ENCODE data around the gene EFCC1.

EFCC1 gene

DNA sequence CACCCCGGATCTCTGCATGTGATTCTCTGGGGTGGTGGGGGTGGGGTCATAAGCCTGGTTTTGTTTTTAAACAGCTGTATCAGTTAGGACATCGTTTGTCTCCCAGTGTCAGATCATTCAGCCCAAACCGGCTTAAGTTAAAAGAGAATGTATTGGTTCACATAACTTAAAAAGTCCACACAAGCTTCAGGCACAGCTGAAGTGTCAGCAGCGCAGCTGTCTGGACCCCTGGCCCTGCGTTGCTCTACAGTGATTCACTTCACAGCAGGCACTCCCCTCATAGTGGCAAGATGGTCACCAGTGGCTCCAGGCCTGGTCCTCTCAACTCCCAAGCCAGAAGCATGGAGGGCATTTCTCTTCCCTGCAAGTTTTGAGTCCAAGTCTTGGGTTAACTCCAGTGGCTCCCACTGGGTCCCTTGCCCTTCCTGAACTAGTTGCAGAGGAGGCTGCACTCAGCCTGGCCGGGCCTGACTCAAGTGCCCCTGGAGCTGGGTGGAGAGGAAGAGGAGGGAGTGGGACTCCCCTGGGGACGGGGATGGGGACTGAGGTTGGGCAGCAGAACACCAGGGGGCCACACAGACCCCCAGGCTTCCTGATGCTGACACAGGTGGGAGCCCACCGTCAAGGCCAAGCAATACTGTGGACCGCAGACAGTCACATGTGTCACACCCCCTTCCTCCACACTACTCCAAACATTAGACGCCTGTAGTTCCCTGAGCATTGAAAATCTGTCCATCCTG is 30.5 kb downstream of the EFCC1 start:
- no peak for DNase-seq (ENCODE audit: low read depth in 2 of 2, low spot score in 1 of 2)

DNA sequence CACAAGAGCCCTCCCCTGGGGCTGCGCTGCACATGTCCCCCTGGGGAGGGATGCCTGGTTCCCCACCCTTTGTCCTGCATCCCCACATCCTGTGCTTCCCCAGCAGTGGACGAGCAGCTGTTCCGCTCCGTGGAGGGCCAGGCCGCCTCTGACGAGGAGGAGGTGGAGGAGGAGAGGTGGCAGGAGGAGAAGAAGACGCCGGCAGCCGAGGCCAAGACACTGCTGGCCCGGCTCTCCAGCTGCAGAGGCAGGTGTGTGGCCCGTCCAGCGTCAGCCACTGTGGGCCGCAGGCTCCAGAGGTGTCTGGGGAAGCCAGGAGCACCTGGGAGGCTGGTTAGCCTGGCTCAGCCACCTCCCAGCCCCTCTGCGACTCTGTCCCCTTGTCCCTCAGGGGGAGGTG is 31.6 kb downstream of the EFCC1 start:
- DNase-seq (ENCODE audit: low read depth in 2 of 2, low spot score in 1 of 2) = no peak

DNA sequence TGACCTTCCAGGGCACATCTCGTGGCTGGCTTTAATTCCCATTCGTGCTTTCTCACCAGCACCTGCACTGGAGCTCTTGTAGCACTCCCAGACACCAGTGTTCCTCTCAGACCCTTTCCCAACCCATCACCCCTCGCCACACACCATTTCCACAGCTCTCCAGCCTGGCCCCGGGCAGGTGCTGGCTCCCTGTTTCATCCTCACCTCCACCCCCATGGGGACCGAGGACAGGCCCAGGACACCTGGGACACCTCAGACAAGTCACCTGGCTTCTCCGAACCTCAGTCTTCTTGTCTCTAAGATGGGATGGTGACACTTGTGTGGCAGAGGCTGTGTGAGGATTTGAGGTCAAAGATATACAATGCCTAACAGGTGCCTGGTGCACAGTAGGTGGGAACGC is 32.0 kb downstream of the EFCC1 start:
- no peak for DNase-seq (ENCODE audit: low read depth in 2 of 2, low spot score in 1 of 2)

DNA sequence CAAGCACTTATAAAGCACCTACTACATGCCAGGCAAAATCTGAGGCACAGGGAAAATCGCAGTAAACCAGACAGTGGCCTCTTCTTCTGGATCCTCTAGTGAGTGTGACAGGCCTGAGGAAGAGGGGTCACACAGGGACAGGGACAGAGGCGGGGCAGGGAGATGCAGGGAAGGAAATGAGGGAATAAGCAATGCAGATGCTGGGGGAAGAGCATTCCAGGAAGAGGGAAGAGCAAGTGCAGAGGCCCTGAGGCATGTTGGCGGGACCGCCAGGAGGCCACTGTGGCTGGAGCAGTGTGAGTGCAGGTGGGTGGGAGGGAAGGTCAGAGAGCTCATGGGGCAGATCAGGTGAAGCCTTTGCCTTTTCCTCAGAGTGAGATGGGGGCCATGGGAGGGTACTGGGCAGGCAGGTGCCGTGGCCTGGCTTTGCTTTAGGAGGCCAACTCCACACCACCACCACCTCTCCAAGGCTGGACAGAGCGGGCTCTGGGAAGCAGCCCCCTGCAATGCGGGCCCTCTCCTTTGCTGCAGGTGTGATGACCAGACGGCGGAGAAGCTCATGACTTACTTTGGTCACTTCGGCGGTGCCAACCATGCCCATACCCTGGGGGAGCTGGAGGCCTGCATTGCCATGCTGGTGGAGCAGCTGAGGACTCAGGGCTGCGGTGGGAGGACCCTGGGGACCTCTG is 32.7 kb downstream of the EFCC1 start:
- no peak for DNase-seq (ENCODE audit: low read depth in 2 of 2, low spot score in 1 of 2)

DNA sequence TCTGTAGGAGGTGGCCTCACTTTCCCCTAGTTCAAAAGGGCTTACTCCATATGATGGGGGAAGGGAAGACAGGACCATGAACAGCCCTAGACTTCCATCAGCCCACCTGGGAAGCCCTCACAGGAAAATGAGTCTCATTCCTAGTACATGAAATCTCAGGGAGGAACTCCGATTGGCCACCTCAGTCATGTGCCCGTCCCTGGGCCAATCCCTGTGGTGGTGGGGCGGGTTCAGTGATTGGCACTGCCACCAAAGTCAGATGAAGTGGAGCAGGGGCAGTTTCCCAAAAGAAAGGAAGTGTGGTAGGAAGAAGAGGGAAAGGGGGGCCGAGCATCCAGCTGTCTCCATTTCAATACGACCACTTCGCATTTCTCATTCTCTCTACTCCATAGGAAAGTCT is 33.5 kb downstream of the EFCC1 start:
- no peak for DNase-seq (ENCODE audit: low read depth in 2 of 2, low spot score in 1 of 2)

DNA sequence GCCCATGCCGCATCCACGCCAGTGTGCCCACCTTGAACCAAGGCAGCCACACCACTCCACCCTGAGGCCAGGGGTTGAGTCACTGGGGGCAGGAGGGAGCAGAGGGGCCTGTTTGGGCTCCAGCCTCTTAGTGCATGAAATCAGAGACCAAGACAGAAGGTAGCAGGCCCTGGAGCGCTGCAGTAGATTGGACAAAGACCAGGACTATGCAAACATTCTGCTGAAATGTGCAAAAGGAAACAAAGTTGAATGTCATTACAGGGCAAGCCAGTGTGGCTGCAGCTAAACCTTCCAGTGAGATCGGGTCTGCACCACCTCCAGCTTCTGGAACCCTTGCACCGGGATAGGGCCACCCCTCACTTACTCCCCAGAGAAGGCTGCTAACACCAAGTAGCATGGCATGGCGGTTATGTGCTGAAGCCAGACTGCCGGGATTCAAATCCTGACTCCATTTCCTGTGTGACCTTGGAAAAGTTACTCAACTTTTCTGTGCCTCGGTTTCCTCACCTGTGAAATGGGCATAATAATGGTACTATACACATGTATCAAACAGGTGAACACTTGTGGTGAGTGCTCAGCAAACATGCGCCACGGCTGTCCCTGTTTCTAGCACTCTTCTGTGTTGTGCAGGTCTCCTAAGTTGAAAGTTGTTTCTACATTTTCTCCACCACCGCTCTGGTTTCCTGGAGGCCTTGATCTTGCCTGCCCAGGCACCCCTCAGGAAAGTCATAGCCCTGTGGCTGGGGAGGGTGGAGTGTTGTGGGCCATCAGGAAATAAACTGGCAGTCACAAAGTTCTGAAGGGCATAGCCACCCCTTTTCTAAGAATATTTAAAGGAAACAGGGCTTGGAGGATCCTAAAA is 34.5 kb downstream of the EFCC1 start:
- DNase-seq (ENCODE audit: low read depth in 2 of 2, low spot score in 1 of 2) = no peak

DNA sequence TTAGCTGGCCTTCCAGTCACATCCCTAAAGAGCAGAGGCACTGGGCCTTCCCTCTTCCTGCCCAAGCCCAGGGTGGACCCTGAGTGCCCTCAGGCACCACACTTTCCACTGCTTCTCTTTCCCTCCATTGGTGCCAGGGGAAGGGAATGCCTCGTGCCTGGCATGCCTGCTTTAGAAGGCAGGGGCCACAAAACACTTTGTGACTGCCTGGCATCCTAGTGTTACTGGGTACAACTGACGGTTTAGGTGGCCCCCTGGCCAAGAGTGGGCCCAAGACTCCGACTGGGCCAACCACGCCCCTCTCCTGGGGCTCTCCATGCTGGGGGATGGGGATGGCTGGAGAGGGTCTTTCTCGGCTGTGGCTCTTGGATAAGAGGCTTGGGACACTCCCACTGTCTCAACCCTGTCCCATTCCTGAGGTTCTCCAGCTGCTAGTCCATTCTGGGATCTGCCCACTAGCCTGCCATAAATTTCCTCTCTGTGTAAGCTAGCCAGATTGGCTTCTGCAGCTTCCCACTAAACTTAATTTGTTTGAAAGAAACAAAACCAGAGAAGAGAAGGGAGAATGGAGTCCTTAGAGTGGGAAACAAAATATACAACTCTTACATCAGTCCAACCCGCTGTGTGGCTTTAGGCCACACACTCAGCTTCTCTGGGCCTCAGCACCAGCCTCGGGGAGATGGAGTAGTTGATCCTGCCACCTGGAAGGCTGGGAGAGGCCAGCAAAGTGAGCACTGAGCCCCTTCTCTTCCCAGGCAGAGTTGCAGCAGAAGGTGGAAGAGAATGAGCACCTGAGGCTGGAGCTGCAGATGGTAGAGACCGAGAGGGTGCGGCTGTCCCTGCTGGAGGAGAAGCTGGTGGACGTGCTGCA is 35.4 kb downstream of the EFCC1 start:
- DNase-seq (ENCODE audit: low read depth in 2 of 2, low spot score in 1 of 2) = no peak

DNA sequence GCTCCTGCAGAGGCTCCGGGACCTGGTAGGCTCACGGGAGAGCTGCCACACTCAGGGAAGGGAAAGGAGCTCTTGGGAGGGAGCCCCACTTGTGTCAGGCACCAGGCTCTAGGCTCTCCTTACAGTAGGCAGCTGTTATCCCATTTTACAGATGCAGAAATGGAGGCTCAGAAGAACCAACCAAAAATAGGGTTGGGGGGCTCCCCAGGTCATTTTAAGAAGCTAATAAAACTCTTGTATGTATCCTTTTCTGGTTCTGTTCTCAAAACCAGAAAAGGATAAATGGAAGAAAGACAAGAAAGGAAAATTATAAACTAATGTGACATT is 36.0 kb downstream of the EFCC1 start:
- DNase-seq (ENCODE audit: low read depth in 2 of 2, low spot score in 1 of 2) = no peak

DNA sequence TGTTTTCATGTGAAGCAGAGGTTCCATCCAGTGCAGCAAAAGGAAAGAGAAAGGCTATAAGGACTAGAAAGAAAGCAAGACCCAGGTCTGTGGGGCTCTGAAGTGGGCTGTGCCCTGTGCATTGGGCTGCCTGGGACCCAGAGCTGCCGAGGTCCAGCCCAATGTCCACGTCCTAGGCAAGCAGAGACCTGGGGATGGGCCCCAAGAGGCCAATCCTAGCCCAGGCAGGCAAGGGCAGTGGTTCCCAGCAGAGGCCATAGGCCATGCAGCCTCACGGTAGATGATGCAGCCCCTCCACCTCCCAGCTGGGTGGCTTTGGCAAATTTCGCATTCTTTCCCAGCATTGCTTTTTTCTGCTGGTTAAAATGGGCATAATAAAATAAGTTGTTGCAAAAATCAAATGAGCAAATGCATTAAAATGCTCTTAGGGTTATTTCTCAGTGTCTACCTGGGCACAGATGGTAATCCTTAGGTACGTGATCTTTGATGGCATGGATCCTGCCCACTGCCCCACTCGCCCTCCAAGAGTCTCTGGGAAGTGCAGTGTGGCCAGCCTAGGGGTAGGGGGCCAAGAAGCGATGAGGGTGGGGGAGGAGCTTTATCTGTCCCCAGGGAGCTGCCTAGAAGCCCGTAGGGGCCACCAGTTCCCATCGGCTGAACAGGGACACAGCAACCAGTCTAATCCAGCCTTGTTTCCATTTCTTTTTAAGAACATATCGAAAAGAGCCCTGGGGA is 37.2 kb downstream of the EFCC1 start:
- DNase-seq (ENCODE audit: low read depth in 2 of 2, low spot score in 1 of 2) = no peak

DNA sequence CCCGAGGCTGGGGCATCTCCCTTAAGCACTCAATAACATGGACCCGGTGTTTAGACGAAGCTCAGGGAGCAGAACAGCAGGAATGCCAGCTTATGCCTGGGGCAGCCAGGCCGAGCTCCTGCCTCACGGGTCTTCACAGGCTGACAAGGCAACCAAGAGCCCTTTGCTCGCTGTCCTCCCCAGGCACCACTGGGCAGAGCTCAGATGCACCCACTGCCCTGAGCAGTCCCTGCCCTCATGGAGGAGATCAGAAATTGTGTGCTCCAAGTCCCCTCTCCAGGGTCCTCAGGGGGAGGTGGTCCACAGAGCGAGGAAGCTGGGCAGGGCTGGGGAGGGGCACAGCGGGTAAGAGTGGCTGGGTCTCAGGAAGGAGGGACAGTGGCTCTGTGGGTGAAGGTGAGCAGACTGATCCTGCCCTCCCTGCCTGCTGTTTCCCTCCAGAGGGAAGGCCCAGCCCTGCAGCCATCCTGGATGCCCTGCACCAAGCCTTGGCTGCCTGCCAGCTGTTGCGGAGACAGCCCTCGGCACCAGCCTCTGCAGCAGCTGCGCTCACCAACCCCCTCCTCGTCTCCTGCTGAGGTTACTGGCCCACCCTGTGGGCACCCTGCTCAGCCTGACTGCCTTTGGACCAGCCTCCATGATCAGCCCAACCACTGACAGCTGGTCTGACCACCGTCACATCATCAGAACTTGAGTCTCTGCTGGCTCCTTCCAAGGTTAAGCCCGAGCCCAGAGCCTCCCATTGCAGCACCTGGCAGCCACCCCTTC is 38.4 kb downstream of the EFCC1 start:
- DNase-seq (ENCODE audit: low read depth in 2 of 2, low spot score in 1 of 2) = no peak

DNA sequence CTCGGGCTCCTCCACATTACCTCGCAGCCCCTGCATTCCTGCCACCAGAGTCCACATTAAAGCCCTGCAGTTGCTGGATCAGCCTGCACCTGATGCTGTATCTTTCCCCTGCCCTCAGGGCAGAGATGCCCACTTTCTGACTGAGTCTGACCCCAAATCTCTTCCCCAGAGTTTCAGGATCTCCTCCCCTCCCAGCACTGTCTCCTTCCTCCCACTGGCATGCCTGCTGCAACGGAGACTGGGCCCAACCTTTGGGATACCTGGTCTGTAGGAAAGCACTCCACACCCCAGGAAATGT is 38.9 kb downstream of the EFCC1 start:
- DNase-seq (ENCODE audit: low read depth in 2 of 2, low spot score in 1 of 2) = no peak

DNA sequence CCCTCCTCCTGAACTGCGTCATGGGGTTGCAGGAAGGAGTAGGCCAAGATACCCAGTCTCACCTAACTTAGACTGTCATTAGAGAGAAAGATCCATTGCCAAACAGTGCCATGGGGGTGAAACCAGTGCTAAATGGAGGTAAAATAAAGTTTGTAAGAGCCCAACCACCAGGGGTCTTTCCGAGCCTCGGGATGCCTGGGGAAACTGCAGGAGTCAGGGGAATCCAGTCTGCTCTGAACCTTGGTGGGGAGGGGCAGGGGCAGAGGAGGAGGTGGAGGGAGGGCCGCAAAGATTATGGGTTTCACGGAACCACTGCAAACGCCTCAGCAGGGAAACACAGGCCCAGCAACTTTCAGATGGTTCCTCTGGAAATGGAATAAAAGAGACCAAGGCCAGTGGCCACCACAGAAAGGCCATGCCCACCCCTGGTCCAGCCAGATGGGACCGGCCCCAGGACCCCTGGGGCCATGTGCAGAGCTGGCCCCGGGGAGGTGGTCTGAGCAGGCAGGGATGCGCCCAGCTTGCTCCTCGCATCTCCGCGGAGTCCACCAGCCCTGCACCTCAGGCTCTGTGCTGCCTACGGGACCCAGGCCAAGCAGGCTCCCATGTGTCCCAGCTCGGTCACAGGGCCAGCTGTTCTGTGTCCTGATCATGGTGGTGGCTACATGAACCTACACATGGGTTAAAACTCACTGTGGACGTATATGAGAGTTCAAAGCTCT is 39.6 kb downstream of the EFCC1 start:
- no peak for DNase-seq (ENCODE audit: low read depth in 2 of 2, low spot score in 1 of 2)

DNA sequence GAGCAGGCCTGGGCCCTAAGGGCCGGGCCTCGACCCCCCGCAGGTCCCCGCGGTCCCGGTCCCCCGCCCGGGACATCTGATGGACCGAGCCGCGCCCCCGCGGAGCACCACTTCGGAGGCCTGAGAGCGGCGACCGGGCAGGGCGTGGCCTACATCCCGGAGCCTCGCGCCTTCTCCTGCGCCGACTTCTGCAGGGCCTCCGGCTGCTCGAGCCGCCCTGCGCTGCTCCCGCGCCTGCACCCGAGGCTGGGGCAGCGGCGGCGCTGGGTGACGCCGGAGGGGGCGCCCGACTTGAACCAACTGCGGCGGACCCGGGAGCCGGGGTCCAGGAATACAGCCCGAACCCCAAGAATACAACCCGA is 44.6 kb downstream of the EFCC1 start:
- no peak for DNase-seq (ENCODE audit: low read depth in 2 of 2, low spot score in 1 of 2)

DNA sequence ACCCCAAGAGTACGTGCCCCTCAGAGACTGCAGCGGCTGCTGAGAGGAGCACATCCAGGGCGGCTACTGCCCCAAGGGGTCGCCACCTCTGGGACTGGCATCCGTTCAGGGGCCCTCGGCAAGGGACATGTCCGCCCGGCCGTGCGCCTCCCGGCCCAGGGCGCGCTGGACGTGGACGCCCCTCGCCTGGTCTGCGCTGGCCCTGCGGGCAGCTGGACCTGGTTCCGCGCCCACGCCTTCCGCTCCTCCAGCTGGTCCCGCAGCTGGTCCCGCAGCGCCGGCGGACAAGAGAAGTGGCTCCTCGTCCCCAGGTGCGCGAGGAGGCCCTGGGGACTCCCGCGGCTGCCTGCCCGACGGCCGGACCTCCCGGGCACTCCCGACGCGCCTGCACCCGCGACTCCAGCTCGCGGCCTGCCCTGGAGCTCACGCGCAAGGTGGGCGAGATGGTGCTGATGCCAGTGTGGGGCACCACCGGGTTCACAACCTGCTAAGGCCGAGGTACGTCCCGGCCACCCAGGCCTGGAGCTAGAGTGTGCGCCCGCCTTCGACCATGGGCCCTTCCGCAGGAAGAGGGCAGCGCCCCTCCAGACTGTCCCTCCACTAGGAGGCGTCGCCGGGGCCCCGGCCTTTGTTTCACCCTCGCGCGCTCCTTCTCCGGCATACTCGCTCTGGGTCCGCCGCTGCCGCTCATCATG is 45.1 kb downstream of the EFCC1 start:
- no peak for DNase-seq (ENCODE audit: low read depth in 2 of 2, low spot score in 1 of 2)

DNA sequence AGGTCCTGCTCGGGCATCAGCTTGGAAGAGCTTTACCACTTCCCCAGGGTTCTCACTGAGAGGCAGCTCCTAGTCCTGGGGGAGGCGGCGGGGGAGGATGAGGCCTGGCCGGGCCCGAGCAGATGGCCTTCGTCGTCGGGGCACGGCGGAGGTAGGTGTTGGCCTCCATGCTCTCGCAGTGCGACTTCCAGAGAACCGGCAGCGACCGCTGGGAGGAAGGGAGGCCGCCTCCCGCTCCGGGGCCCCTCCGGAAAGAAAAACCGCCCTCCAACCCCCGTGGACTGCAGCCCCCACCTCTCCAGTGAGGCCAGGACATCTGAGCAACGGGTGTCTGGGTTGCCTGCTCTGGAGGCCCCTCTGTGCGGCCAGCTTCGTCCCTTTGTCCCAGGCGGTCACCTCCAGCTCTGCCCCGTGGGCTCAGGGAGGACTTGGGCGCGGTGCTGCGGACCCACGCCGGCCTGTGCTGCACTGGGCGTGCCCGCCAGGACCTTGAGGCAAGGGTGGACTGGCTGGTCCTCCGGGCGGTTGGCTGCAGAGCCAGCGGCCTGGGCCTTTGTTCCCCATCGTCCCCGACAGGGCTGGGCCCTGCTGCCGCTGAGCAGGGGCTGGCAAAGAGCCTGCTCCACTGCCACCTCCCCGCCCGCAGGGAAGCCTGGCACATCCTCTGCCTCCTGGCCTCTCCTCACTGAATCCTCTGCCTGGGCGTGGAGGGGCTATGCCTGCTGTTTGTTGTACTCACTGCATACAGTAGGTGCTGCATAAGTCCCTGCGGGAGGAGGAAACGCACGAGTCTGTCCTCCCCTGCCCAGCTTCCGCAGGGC is 45.8 kb downstream of the EFCC1 start:
- no peak for DNase-seq (ENCODE audit: low read depth in 2 of 2, low spot score in 1 of 2)

DNA sequence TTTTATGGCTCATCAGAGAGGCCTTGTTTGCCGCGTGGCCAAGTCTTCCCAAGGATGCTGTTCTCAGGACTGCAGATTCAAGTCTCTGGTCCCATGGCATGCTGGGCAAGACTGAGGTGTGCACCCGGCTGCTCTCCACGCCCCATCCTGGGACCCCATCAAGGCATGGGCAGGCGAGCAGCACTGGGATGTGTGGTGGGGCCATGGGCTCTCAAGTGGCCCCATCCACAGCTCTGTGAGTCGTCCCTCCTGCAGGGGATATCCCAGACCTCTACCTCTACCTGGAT is 46.4 kb downstream of the EFCC1 start:
- no peak for DNase-seq (ENCODE audit: low read depth in 2 of 2, low spot score in 1 of 2)

DNA sequence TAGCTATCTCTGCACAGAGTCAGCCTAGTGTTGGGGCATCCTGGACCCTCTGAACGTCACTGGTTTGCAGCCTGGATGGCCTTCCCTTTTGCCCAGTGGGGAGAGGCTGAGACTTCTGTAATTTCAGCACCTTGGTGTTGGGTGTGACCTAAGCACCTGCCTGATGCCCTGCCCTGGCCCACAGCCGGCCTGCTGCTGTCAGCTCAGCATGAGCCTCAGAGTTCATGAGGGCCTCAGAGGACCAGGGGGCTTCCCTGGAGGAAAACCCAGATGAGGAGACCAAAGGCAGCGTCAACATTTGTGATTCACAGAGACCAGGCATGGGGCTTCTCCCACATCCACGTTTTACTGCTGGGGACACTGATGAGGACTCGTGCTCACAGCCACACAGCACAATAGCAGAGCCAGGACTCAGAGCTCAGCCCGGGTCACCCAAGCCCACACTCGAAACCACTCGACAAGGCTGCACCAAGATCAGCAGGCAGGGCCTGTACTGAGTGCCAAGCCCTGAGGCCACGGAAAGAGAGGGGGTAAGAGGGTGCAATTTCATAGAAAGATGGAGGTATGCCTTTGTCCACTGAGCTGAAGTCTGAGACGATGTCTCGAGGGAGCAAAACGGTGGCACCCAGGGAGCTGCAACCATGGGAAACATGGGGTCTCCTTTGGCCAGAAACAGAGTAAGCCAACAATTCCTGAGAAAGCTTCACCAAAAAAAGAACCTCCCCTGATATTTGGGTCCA is 49.6 kb downstream of the EFCC1 start:
- no peak for DNase-seq (ENCODE audit: low read depth in 2 of 2, low spot score in 1 of 2)
